VCaP (cell line): ENCODE measurements around the gene NXPH3.

Experiments
- H3K27ac ChIP-seq: fragments of 450-650 bp; 2 replicates; pipeline ENCODE4 v1.5.1; 2017
- CTCF ChIP-seq: fragments of 450-650 bp; conservative IDR thresholded peaks from 2 replicates; pipeline ENCODE4 v1.5.1; 2017; ENCODE audit warnings: mild to moderate bottlenecking, moderate library complexity

The NXPH3 gene

GRCh38 chr17:49629447-49629846, 53.8 kb downstream of the NXPH3 start:
- no peak for TF ChIP-seq CTCF
- H3K27ac ChIP-seq: no peak overlapping the region

- no peak overlapping the region for H3K27ac ChIP-seq
- TF ChIP-seq CTCF: no peak
These were observed 54.6 kb downstream of the NXPH3 start for GRCh38 chr17:49630113-49630900.

GRCh38 chr17:49631496-49631895, 55.8 kb downstream of the NXPH3 start:
- no peak overlapping the region for H3K27ac ChIP-seq
- no peak for TF ChIP-seq CTCF
